ENCODE results near the gene MATR3. TPM values are rescaled to one million over a fixed set of nuclear protein-coding genes. Genes with fewer than 3 reads are reported as not detected.

Gene MATR3
- 100 to 1,000 TPM; 155 to 222 (median 211) TPM for total RNA-seq

- DNase-seq (ENCODE audit: low spot score) (peak; percentile 89), ATAC-seq (ENCODE audit: low FRiP score) (peak; percentile 89)
- TF ChIP-seq CTCF (IDR thresholded peaks at IDR 0.05): no peak
These were observed at the start of gene MATR3 for GRCh38 chr5:139293507-139294373. MATR3 (plus strand) TSS chr5:139293740; CDS start chr5:139307416, 13,676 bp downstream.

GRCh38 chr5:139245637-139246339 lies 47.8 kb upstream of the MATR3 start:
- DNase-seq (ENCODE audit: low spot score) (no peak), ATAC-seq (ENCODE audit: low FRiP score) (no peak)
- TF ChIP-seq CTCF (IDR thresholded peaks at IDR 0.05): no peak

GRCh38 chr5:139246394-139246793 lies 47.1 kb upstream of the MATR3 start:
- DNase-seq (ENCODE audit: low spot score) (no peak), ATAC-seq (ENCODE audit: low FRiP score) (no peak)
- TF ChIP-seq CTCF (IDR thresholded peaks at IDR 0.05): no peak

- no peak for ATAC-seq (ENCODE audit: low FRiP score)
- TF ChIP-seq CTCF (IDR thresholded peaks at IDR 0.05): no peak
These were observed 44.6 kb upstream of the MATR3 start for GRCh38 chr5:139248826-139249453.

GRCh38 chr5:139251281-139251687 lies 42.3 kb upstream of the MATR3 start:
- ATAC-seq (ENCODE audit: low FRiP score): no peak
- TF ChIP-seq CTCF (IDR thresholded peaks at IDR 0.05): no peak
- no peak for DNase-seq (ENCODE audit: low spot score)

More at GRCh38 chr5:139248826-139249453, 44.6 kb upstream of the MATR3 start:
- DNase-seq (ENCODE audit: low spot score): no peak

GRCh38 chr5:139251695-139252288 lies 41.7 kb upstream of the MATR3 start:
- DNase-seq (ENCODE audit: low spot score): no peak
- no peak for TF ChIP-seq CTCF (IDR thresholded peaks at IDR 0.05)
- no peak for ATAC-seq (ENCODE audit: low FRiP score)
